ENCODE data around the gene CPEB1.

GRCh38 chr15:82585072-82585471 lies 62.1 kb downstream of the CPEB1 start:
- no peak for TF ChIP-seq POLR2A (IDR thresholded peaks at IDR 0.05; ENCODE audit: low read length)
- TF ChIP-seq GATA1 (IDR thresholded peaks at IDR 0.05; ENCODE audit: low read depth, low read length): no peak

Data from erythroblast (primary cell).